ENCODE data around the gene ATF7. TPM values are rescaled to one million over a fixed set of nuclear protein-coding genes. Genes with fewer than 3 reads are reported as not detected.

ATF7 gene
- total and polyA plus RNA-seq, 2 of the 4 experiments (the other 2 are of a cell fraction) = 7.0 to 16.3 TPM

DNA sequence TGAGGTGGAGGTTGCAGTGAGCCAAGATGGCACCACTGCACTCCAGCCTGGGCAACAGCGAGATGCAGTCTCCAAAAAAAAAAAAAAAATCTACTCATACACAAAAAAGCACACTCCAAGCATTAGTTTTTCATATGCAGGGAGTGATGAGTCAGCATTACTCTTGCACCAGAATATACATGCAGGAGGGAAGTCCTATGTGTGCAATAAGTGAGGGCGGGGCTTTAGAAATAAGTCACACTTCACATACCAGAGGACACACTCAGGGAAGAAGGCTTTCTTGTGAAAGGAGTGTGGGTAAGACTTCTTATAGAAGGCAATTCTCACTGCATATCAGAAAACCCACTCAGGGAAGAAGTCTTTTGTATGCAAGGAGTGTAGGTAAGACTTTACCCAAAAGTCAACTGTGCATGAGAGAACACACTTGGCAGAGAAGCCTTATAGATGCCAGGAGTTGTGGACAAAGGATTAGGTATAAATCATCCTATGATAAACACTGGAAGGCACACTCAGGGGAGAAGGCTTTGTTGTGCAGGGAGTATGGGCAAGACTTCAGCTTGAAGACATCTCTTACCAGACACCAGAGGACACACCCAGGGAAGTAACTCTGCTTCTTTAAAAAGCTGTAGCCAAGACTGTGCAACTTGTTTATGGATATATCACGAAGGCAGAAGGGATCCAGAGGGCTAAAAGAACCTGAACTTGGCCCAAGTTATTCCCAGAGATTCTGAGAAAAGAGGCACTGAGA lies 50.5 kb downstream of the ATF7 start:
- no peak overlapping the region for H4K8ac ChIP-seq (ENCODE audit: low read depth in 2 of 2, low read length in 2 of 2)
- no TSS peak for BruUV-seq (replicated peaks)
- no peak overlapping the region for H2AFZ ChIP-seq (replicated peaks; ENCODE audit: low read length, poor library complexity)
- H2BK15ac ChIP-seq (ENCODE audit: low read depth, low read length) = no peak overlapping the region
- peaks cover 30 to 49% of the 10 kb centered on the region in 2 experiments for H3K79me1 ChIP-seq (ENCODE audit: low read depth in 1 of 2, low read length in 2 of 2)
- peaks cover 3% of the 10 kb centered on the region; the same call in 1 of the 2 replicates for H3K36me3 ChIP-seq (ENCODE audit: control insufficient read depth, insufficient read depth, low read length)
- peaks cover 15% of the 10 kb centered on the region for H3K4me1 ChIP-seq (ENCODE audit: control insufficient read depth, insufficient read depth, low read length)
- peaks cover 13% of the 10 kb centered on the region; the same call in 1 of the 2 replicates for H3K9me1 ChIP-seq (ENCODE audit: insufficient read depth, low read length)
- dilution Hi-C loops (cut with HindIII; ENCODE audit: low sequenced_read_pairs, unreplicated experiment) = no loop called here
- H2BK5ac ChIP-seq (ENCODE audit: low read depth, low read length, poor library complexity, severe bottlenecking) = no peak overlapping the region
- CTCF ChIA-PET = interaction anchor here (0.7 kb wide), 1 partner anchor 83 kb away, joined by 4 read pairs; no protein-coding TSS in a partner anchor
- H3K14ac ChIP-seq (replicated peaks; ENCODE audit: low read depth, low read length) = peak overlapping the region; percentile 13; the same call in 1 of the 2 replicates
- ATAC-seq (ENCODE audit: low read depth) = peak; percentile 74
- no peak overlapping the region for H3K4ac ChIP-seq (ENCODE audit: low read depth, low read length)
- H3K27ac ChIP-seq (ENCODE audit: insufficient read depth, low read length) = no peak overlapping the region
- WGBS, 2 experiments (ENCODE audit: extremely low coverage in 2 of 2, insufficient read length in 1 of 2) = 60% methylated on average over 1 of the region's 3 CpGs; no CpG with 5 or more reads in 1 of the 2 experiments
- H3K9ac ChIP-seq (ENCODE audit: low read depth, low read length) = no peak overlapping the region
- no peaks in the 10 kb centered on the region for H3K27me3 ChIP-seq (ENCODE audit: control insufficient read depth, insufficient read depth, low read length)
- H3K23ac ChIP-seq (ENCODE audit: low read depth, low read length) = 0 out of 2 replicates have a peak overlapping the region, but pooled peaks have one; percentile 54
- H4K20me1 ChIP-seq (ENCODE audit: insufficient read depth, low read length) = peaks cover 30% of the 10 kb centered on the region; the same call in 1 of the 2 replicates
- POLR2A ChIA-PET (ENCODE audit: unreplicated experiment) = no interaction called here
- no peak overlapping the region for H4K5ac ChIP-seq (ENCODE audit: low read depth, low read length)
- peak; percentile 29; the same call in 1 of the 2 replicates for TF ChIP-seq FOS (IDR thresholded peaks at IDR 0.05; ENCODE audit: low read depth, low read length)
- TF ChIP-seq, protein P1, sequence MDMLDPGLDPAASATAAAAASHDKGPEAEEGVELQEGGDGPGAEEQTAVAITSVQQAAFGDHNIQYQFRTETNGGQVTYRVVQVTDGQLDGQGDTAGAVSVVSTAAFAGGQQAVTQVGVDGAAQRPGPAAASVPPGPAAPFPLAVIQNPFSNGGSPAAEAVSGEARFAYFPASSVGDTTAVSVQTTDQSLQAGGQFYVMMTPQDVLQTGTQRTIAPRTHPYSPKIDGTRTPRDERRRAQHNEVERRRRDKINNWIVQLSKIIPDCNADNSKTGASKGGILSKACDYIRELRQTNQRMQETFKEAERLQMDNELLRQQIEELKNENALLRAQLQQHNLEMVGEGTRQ (IDR thresholded peaks at IDR 0.05; ENCODE audit: low read depth, low read length) = no peak
- peak; percentile 99 for TF ChIP-seq MAFK (IDR thresholded peaks at IDR 0.05; ENCODE audit: low read depth, low read length)
- peak; percentile 77 for TF ChIP-seq NFE2L2 (IDR thresholded peaks at IDR 0.05; ENCODE audit: low read depth, low read length)
- peak; percentile 72 for TF ChIP-seq CEBPB (IDR thresholded peaks at IDR 0.05; ENCODE audit: low read depth, low read length)
- no peak for TF ChIP-seq BHLHE40 (IDR thresholded peaks at IDR 0.05; ENCODE audit: low read depth, low read length)
- TF ChIP-seq MAZ (IDR thresholded peaks at IDR 0.05; ENCODE audit: borderline replicate concordance, low read depth, low read length) = no peak
- H3K4me3 ChIP-seq (ENCODE audit: insufficient read depth, low read depth, low read length) = no peak overlapping the region
- peak; percentile 83 for DNase-seq
- H2AK5ac ChIP-seq (ENCODE audit: low read depth, low read length) = no peak overlapping the region
- no peaks in the 10 kb centered on the region for H3K9me3 ChIP-seq (ENCODE audit: control insufficient read depth, insufficient read depth, low read length)
- in situ Hi-C loops (cut with MboI; ENCODE audit: low sequenced_read_pairs) = no loop called here
- intact Hi-C loops (cut with micrococcal nuclease) = no loop called here
- H3K56ac ChIP-seq (ENCODE audit: extremely low read depth, insufficient read depth, low read length) = no peak overlapping the region
- H3K18ac ChIP-seq (ENCODE audit: low read depth, low read length) = peak overlapping the region; percentile 33; the same call in 1 of the 2 replicates
- no peak overlapping the region for H2AK9ac ChIP-seq (replicated peaks; ENCODE audit: low read depth, low read length, poor library complexity)
- no peak overlapping the region for H2BK20ac ChIP-seq (ENCODE audit: low read depth, low read length)
- H2BK120ac ChIP-seq (ENCODE audit: low read depth, low read length) = no peak overlapping the region
- H4K91ac ChIP-seq (ENCODE audit: insufficient read depth, low read depth, low read length) = no peak overlapping the region
- H3K4me2 ChIP-seq (ENCODE audit: low read depth, low read length) = no peak overlapping the region; the same call in 1 of the 2 replicates

Data from IMR-90 (cell line).